CD14-positive monocyte (primary cell): ENCODE measurements around the gene MCU. TPM values are rescaled to one million over a fixed set of nuclear protein-coding genes. Genes with fewer than 3 reads are reported as not detected.

Source experiments
- DNase-seq, 3 donors: peaks; one replicate each; pipeline ENCODE4 v3.0.0-alpha.2; 2011 to 2022
- H2AFZ ChIP-seq: 2 replicates; pipeline ENCODE4 v1.6.0; 2012; ENCODE audit warnings: mild to moderate bottlenecking, low read depth, low read length, inconsistent platforms; ENCODE audit not compliant: insufficient read depth, poor library complexity, severe bottlenecking
- H3K27ac ChIP-seq, 2 donors: 1 replicate in 1 of 2; 2 replicates in 1 of 2; pipeline ENCODE4 v1.5.1; 2012 to 2013; ENCODE audit warnings: low read length in 2 of 2, control low read depth in 1 of 2, inconsistent platforms in 1 of 2, low read depth in 1 of 2, mild to moderate bottlenecking in 1 of 2
- H3K27me3 ChIP-seq, 2 donors: one replicate each; pipeline versions ENCODE4 v1.6.0 to v1.6.1; 2011 to 2013; ENCODE audit warnings: low read length in 2 of 2; ENCODE audit not compliant: control insufficient read depth in 2 of 2, insufficient read depth in 2 of 2
- H3K36me3 ChIP-seq, 2 donors: replicated peaks in 1 of 2; 1 replicate in 1 of 2; 2 replicates in 1 of 2; pipeline versions ENCODE4 v1.5.1 to v1.6.1; 2012 to 2013; ENCODE audit warnings: low read length in 2 of 2, control low read depth in 1 of 2, inconsistent platforms in 1 of 2, mild to moderate bottlenecking in 1 of 2; ENCODE audit not compliant: insufficient read depth in 2 of 2, control insufficient read depth in 1 of 2
- H3K4me1 ChIP-seq, 2 donors: 1 replicate in 1 of 2; 2 replicates in 1 of 2; pipeline versions ENCODE4 v1.5.1 to v1.6.1; 2012 to 2013; ENCODE audit warnings: low read length in 2 of 2, control low read depth in 1 of 2, inconsistent platforms in 1 of 2, mild to moderate bottlenecking in 1 of 2, moderate library complexity in 1 of 2; ENCODE audit not compliant: insufficient read depth in 2 of 2, control insufficient read depth in 1 of 2
- H3K4me2 ChIP-seq: replicated peaks from 2 replicates; pipeline ENCODE3; 2012; ENCODE audit warnings: low read length, moderate library complexity, mild to moderate bottlenecking; ENCODE audit not compliant: poor library complexity, severe bottlenecking; ENCODE audit errors: extremely low read depth
- H3K4me3 ChIP-seq, 3 experiments: fragments of 200-600 bp in 1 of 3; sonication (generic) in 1 of 3; replicated peaks in 1 of 3; 1 replicate in 2 of 3; 2 replicates in 1 of 3; pipeline ENCODE4 v1.5.1; 2011 to 2013; ENCODE audit warnings: low read length in 3 of 3, mild to moderate bottlenecking in 3 of 3, control low read depth in 2 of 3, low read depth in 2 of 3, inconsistent platforms in 1 of 3, moderate library complexity in 1 of 3
- H3K79me2 ChIP-seq: 2 replicates; pipeline ENCODE4 v1.6.0; 2012; ENCODE audit warnings: mild to moderate bottlenecking, control low read depth, inconsistent platforms, low read length, moderate library complexity; ENCODE audit not compliant: insufficient read depth
- H3K9ac ChIP-seq: 2 replicates; pipeline ENCODE4 v1.6.0; 2017; ENCODE audit warnings: low read length, mild to moderate bottlenecking; ENCODE audit not compliant: insufficient read depth, poor library complexity, severe bottlenecking
- H3K9me3 ChIP-seq, 2 donors: replicated peaks in 1 of 2; 1 replicate in 1 of 2; 2 replicates in 1 of 2; pipeline versions ENCODE4 v1.5.1 to v1.6.1; 2012 to 2013; ENCODE audit warnings: low read length in 2 of 2, control low read depth in 1 of 2; ENCODE audit not compliant: control insufficient read depth in 1 of 2, insufficient read depth in 1 of 2
- H4K20me1 ChIP-seq: 2 replicates; pipeline ENCODE4 v1.6.0; 2012; ENCODE audit warnings: mild to moderate bottlenecking, low read length, control low read depth, moderate library complexity; ENCODE audit not compliant: insufficient read depth
- H3K27ac Mint-ChIP-seq, 7 donors: one replicate each; pipeline ENCODE4 v1.8.0; 2020; ENCODE audit warnings: mild to moderate bottlenecking in 7 of 7, mixed read lengths in 7 of 7, moderate library complexity in 6 of 7, inconsistent platforms in 2 of 7
- H3K27me3 Mint-ChIP-seq, 3 donors: one replicate each; pipeline ENCODE4 v1.8.0; 2021 to 2022; ENCODE audit warnings: low read depth in 3 of 3, mild to moderate bottlenecking in 3 of 3, mixed read lengths in 3 of 3, moderate library complexity in 3 of 3, inconsistent platforms in 1 of 3
- H3K36me3 Mint-ChIP-seq, 2 donors: one replicate each; pipeline ENCODE4 v1.8.0; 2020; ENCODE audit warnings: mixed read lengths in 2 of 2, inconsistent platforms in 1 of 2, mild to moderate bottlenecking in 1 of 2
- H3K4me1 Mint-ChIP-seq: one replicate; pipeline ENCODE4 v1.8.0; 2020; ENCODE audit warnings: mild to moderate bottlenecking, mixed read lengths
- H3K4me3 Mint-ChIP-seq, 2 donors: one replicate each; pipeline ENCODE4 v1.8.0; 2020; ENCODE audit warnings: mild to moderate bottlenecking in 2 of 2, mixed read lengths in 2 of 2, moderate library complexity in 1 of 2
- H3K9me3 Mint-ChIP-seq, 7 donors: one replicate each; pipeline ENCODE4 v1.8.0; 2020 to 2022; ENCODE audit warnings: mixed read lengths in 7 of 7, mild to moderate bottlenecking in 6 of 7, moderate library complexity in 6 of 7, inconsistent platforms in 2 of 7
- CTCF ChIP-seq: fragments of 200-600 bp; IDR thresholded peaks from one replicate; pipeline ENCODE4 v1.8.0; 2022; ENCODE audit warnings: antibody characterized with exemption, mild to moderate bottlenecking
- WGBS: methylation state at CpG from one replicate; pipeline ENCODE4 v1.1.5; 2013; ENCODE audit warnings: missing lambda C conversion rate; ENCODE audit not compliant: insufficient coverage; 5-methylcytosine and 5-hydroxymethylcytosine counted together
- intact Hi-C, 2 donors: fragments of 100-400 bp; cut with micrococcal nuclease; formaldehyde crosslinking; loops; one replicate each; pipeline versions ENCODE4 v1.15.0 to v1.15.1; 2023
- polyA plus RNA-seq, 3 donors: library from polyadenylated mRNA; depleted of rRNA in 1 of 3; unstranded in 2 of 3; stranded (reverse) in 1 of 3; fragments of 300-500 nt in 2 of 3; fragments of >200 nt in 1 of 3; fragmentation: Illumina TruSeq in 2 of 3; gene quantifications; 1 replicate in 2 of 3; 2 replicates in 1 of 3; pipeline ENCODE4 v1.2.3, GENCODE V29; 2012 to 2021
- small RNA-seq: library from RNA; depleted of rRNA; stranded (forward); fragments of <200 nt; gene quantifications from one replicate; pipeline ENCODE3, GENCODE V24; 2012; ENCODE audit warnings: low read depth; ENCODE audit not compliant: insufficient read length

The MCU gene
- polyA plus RNA-seq, 3 donors: 11.7 to 23.1 (median 16.5) TPM

- no peaks in the 10 kb centered on the region for H3K79me2 ChIP-seq
- WGBS: 58% methylated on average over 3 of the region's 6 CpGs
- Mint-ChIP-seq H3K36me3 (no peaks in the 10 kb centered on the region), H3K27ac (no peak overlapping the region), H3K4me1 (peaks cover 4% of the 10 kb centered on the region), H3K4me3 (no peak overlapping the region), H3K9me3 (peaks cover 0 to 3% (median 0%) of the 10 kb centered on the region in 7 donors), H3K27me3 (peaks cover 0 to 6% (median 4%) of the 10 kb centered on the region in 3 donors)
- H3K36me3 ChIP-seq: no peaks in the 10 kb centered on the region
- H3K27ac ChIP-seq: no peak overlapping the region
- H3K9me3 ChIP-seq: no peaks in the 10 kb centered on the region
- no peaks in the 10 kb centered on the region for H3K27me3 ChIP-seq
- intact Hi-C loops: no loop called here
- no peak for TF ChIP-seq CTCF
- no peak overlapping the region for H2AFZ ChIP-seq
- DNase-seq: peak in 1 of 3 donors; percentile 5
- H4K20me1 ChIP-seq: no peaks in the 10 kb centered on the region
- H3K4me3 ChIP-seq: no peak overlapping the region
- no peak overlapping the region for H3K4me2 ChIP-seq
- no peak overlapping the region for H3K9ac ChIP-seq
- H3K4me1 ChIP-seq: no peaks in the 10 kb centered on the region
Measured at GRCh38 chr10:72935361-72935760, 243.4 kb downstream of the MCU start.

Small RNA genes within 50 kb of the gene (small RNA-seq; reads per million reads assigned to genes)
- gene MIR4676 (not detected), gene RF00019 (not detected)

Other genes starting within 250 kb of the MCU start
- gene MICU1, start 66.1 kb upstream of the MCU start, polyA plus RNA-seq: 10 to 100 TPM; 51.1 to 76.4 (median 51.7) TPM
- gene OIT3, start 201.6 kb downstream of the MCU start, polyA plus RNA-seq: under 1 TPM in 1 of 3 donors, not detected in 2; 0.08 TPM